Measurements from ENCODE around the gene PCSK6.
"Not testable (repeated sequence)": the region's sequence is repeated elsewhere in the genome, so short reads cannot be mapped to it uniquely, and the experiment has no call there.

- TF ChIP-seq CTCF (IDR thresholded peaks at IDR 0.05; ENCODE audit: borderline replicate concordance, extremely low read depth, low read length, poor library complexity, severe bottlenecking); EZH2 (IDR thresholded peaks at IDR 0.05; ENCODE audit: borderline replicate concordance, low read depth, low read length, severe bottlenecking): not testable (repeated sequence)
Observed at GRCh38 chr15:101375006-101375405, 114.5 kb downstream of the PCSK6 start.
